ENCODE data around the gene DDN. TPM values are rescaled to one million over a fixed set of nuclear protein-coding genes. Genes with fewer than 3 reads are reported as not detected.

DDN gene
- total RNA-seq: under 1 TPM; 0.38 to 0.66 TPM

DNA sequence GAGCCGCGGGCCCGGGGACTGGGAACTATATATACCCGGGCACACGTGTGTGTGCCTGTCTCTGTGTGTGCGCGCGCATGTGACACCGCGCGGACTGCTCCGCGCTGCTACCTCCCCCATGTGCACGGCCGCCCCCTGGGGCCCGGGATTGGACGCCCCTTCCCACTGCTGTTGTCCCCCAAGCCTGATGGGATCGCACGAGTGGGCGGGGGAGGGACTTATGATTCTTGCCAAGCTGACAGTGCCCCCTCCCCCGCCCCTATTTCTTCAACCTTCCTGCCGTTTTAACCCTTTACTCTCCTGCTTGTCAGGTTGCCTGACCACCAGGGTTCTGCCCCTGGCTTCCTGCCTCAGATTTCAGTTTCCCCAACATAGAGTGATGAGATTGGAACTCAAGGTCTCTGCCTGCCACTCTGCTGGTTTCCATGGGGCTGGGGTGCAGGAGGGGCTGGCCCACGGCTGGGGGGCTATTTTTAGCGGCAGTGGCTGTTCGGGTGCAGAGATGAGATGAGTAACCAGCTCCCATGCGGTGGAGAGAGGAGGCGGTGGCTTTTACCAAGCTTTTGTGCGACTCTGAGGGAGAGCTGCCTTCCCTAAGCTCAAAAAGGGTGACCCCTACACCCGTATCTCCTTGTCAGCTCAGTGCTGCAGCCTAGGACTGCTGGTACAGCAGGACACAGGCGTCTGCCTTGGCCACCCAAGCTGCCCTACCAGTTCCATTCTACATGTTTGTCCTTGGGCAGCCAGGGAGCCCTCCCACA, at the start of gene DDN:
Gene DDN, minus strand, starts transcription at position 5 of the 761 bp plus-strand sequence. CDS start 88 bp downstream, outside the sequence.
- Mint-ChIP-seq H3K9me3 (ENCODE audit: low read depth) (no peaks in the 10 kb centered on the region), H3K27ac (peak within 1 kb of the TSS; percentile 65), H3K36me3 (peaks cover 24% of the 10 kb centered on the region), H3K27me3 (peaks cover 38% of the 10 kb centered on the region), H3K4me3 (peak within 1 kb of the TSS; percentile 65), H3K4me1 (peaks cover 34% of the 10 kb centered on the region)
- ATAC-seq: peak; percentile 72
- CTCF ChIA-PET: interaction anchor here (0.7 to 31.7 kb wide), 18 partner anchors 9 to 236 kb away, joined by 3 to 921 read pairs (median 5); partner anchors contain the start of genes ARF3, DDX23, DHH and PRKAG1
- peak; percentile 78 for DNase-seq

- CTCF ChIA-PET: interaction anchor here (1.1 to 1.6 kb wide), 2 partner anchors 16 to 43 kb away, joined by 3 read pairs; no protein-coding TSS in a partner anchor
- no peak overlapping the region for H3K4me3 Mint-ChIP-seq
- H3K36me3 Mint-ChIP-seq: peaks cover 64% of the 10 kb centered on the region
- no peaks in the 10 kb centered on the region for H3K9me3 Mint-ChIP-seq (ENCODE audit: low read depth)
- no peak overlapping the region for H3K27ac Mint-ChIP-seq
- no peaks in the 10 kb centered on the region for H3K27me3 Mint-ChIP-seq
- peaks cover 5% of the 10 kb centered on the region for H3K4me1 Mint-ChIP-seq
- no peak for ATAC-seq
- no peak for DNase-seq
These were observed 49.8 kb upstream of the DDN start for GRCh38 chr12:49048953-49049352.

GRCh38 chr12:49046129-49046895, 47.1 kb upstream of the DDN start:
- H3K9me3 Mint-ChIP-seq (ENCODE audit: low read depth): no peaks in the 10 kb centered on the region
- H3K4me1 Mint-ChIP-seq: peaks cover 8% of the 10 kb centered on the region
- peaks cover 57% of the 10 kb centered on the region for H3K36me3 Mint-ChIP-seq
- H3K27me3 Mint-ChIP-seq: no peaks in the 10 kb centered on the region
- CTCF ChIA-PET: interaction anchor here (1.2 to 3.3 kb wide), 3 partner anchors 11 to 58 kb away, joined by 4 to 20 read pairs (median 18); no protein-coding TSS in a partner anchor
- no peak overlapping the region for H3K27ac Mint-ChIP-seq
- DNase-seq (no peak), ATAC-seq (no peak)
- no peak overlapping the region for H3K4me3 Mint-ChIP-seq

GRCh38 chr12:49044660-49045059, 45.5 kb upstream of the DDN start:
- Mint-ChIP-seq H3K9me3 (ENCODE audit: low read depth) (no peaks in the 10 kb centered on the region), H3K4me3 (no peak overlapping the region), H3K27ac (peak overlapping the region; percentile 56), H3K4me1 (peaks cover 8% of the 10 kb centered on the region), H3K36me3 (peaks cover 54% of the 10 kb centered on the region), H3K27me3 (no peaks in the 10 kb centered on the region)
- DNase-seq: no peak
- CTCF ChIA-PET: interaction anchor here (0.7 to 3.4 kb wide), 20 partner anchors 10 to 254 kb away, joined by 3 to 25 read pairs (median 12); partner anchors contain the start of genes DDN, PRKAG1 and RHEBL1
- ATAC-seq: no peak

GRCh38 chr12:49043856-49044258, 44.7 kb upstream of the DDN start:
- H3K27ac Mint-ChIP-seq: peak overlapping the region; percentile 0
- peak; percentile 87 for ATAC-seq
- CTCF ChIA-PET: interaction anchor here (0.6 to 3.4 kb wide), 31 partner anchors 8 to 385 kb away, joined by 3 to 25 read pairs (median 6); partner anchors contain the start of genes DDN, DDX23, LMBR1L and PRKAG1
- H3K9me3 Mint-ChIP-seq (ENCODE audit: low read depth): no peaks in the 10 kb centered on the region
- H3K27me3 Mint-ChIP-seq: no peaks in the 10 kb centered on the region
- H3K36me3 Mint-ChIP-seq: peaks cover 55% of the 10 kb centered on the region
- DNase-seq: peak; percentile 87
- H3K4me1 Mint-ChIP-seq: peaks cover 8% of the 10 kb centered on the region
- no peak overlapping the region for H3K4me3 Mint-ChIP-seq

GRCh38 chr12:49043241-49043640, 44.1 kb upstream of the DDN start:
- H3K27ac Mint-ChIP-seq: no peak overlapping the region
- H3K9me3 Mint-ChIP-seq (ENCODE audit: low read depth): no peaks in the 10 kb centered on the region
- no peak for DNase-seq
- CTCF ChIA-PET: interaction anchor here (0.6 to 3.4 kb wide), 30 partner anchors 8 to 280 kb away, joined by 3 to 25 read pairs (median 6); partner anchors contain the start of genes DDN, DDX23, LMBR1L and PRKAG1
- no peak overlapping the region for H3K4me3 Mint-ChIP-seq
- ATAC-seq: no peak
- no peaks in the 10 kb centered on the region for H3K27me3 Mint-ChIP-seq
- H3K36me3 Mint-ChIP-seq: peaks cover 53% of the 10 kb centered on the region
- peaks cover 8% of the 10 kb centered on the region for H3K4me1 Mint-ChIP-seq

DNA sequence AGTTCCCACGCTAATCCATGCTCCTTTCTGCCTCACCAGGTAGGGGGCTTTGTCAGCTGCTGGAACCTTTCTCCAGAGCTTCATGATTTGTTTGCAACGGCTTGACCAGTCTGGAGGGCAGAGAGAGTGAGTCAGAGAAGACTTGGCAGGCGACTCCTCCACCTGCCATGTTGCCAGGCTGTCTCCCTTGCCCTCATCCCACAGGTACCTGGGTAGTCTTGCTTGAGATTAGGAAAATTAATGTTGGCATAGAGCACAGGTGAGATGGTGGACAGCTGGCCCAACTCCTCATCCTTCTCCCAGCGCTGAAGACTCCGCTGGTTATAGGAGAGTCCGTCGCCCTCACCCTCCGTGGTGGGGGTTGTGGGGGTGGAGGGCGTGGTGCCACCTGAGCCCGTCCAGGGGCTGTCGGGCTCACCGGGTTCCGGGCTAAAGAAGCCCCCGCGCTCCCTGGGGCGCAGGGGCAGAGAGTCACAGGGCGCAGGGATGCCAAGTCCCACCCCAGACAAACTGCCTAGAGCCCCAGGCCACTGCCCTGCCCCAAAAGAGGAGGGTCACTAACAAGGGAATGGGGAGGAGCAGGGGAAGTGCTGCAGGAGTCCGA, 42.8 kb upstream of the DDN start:
- H3K27me3 Mint-ChIP-seq: no peaks in the 10 kb centered on the region
- no peak overlapping the region for H3K4me3 Mint-ChIP-seq
- no peaks in the 10 kb centered on the region for H3K9me3 Mint-ChIP-seq (ENCODE audit: low read depth)
- ATAC-seq: no peak
- CTCF ChIA-PET: interaction anchor here (1.2 to 5.6 kb wide), 5 partner anchors 13 to 58 kb away, joined by 3 to 24 read pairs (median 13); partner anchors contain the start of gene RHEBL1
- DNase-seq: no peak
- peaks cover 48% of the 10 kb centered on the region for H3K36me3 Mint-ChIP-seq
- H3K4me1 Mint-ChIP-seq: peaks cover 8% of the 10 kb centered on the region
- peak overlapping the region; percentile 2 for H3K27ac Mint-ChIP-seq

GRCh38 chr12:49041036-49041880, 42.1 kb upstream of the DDN start:
- Mint-ChIP-seq H3K9me3 (ENCODE audit: low read depth) (no peaks in the 10 kb centered on the region), H3K36me3 (peaks cover 47% of the 10 kb centered on the region)
- CTCF ChIA-PET: interaction anchor here (1.2 to 5.6 kb wide), 4 partner anchors 12 to 59 kb away, joined by 3 to 24 read pairs (median 10); no protein-coding TSS in a partner anchor

DNA sequence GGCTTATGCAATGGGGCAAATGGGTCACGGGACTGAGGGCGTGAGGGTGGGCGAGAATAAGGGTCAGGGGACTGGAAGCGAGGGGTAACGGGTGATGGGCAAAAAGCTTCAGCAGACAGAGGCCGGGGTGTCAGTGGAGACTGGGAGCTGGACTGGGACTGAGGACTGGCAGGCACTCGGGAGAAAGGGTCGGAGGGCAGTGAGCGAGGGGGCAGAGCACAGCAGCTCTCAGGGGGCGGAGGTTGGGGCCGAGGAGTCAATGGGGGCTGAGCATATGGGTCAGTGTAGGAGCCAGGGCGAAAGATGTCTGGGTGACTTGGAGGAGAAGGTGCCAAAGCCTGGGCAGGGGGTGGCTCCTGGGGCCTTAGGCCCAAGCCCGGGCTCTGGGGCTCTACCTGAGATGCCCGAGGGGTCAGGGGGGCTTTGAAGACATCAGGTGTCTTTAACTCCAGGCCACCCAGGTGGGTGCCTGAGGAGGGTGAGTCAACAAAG, 41.2 kb upstream of the DDN start:
- ATAC-seq (no peak), DNase-seq (no peak)
- Mint-ChIP-seq H3K4me1 (peaks cover 8% of the 10 kb centered on the region), H3K9me3 (ENCODE audit: low read depth) (no peaks in the 10 kb centered on the region), H3K36me3 (peaks cover 44% of the 10 kb centered on the region), H3K27me3 (no peaks in the 10 kb centered on the region), H3K4me3 (no peak overlapping the region), H3K27ac (no peak overlapping the region)
- CTCF ChIA-PET: interaction anchor here (5.6 kb wide), 1 partner anchor 52 kb away, joined by 16 read pairs; no protein-coding TSS in a partner anchor

More at GRCh38 chr12:49041036-49041880, 42.1 kb upstream of the DDN start:
- no peak for ATAC-seq
- Mint-ChIP-seq H3K4me3 (no peak overlapping the region), H3K27ac (no peak overlapping the region), H3K4me1 (peaks cover 8% of the 10 kb centered on the region), H3K27me3 (no peaks in the 10 kb centered on the region)
- DNase-seq: no peak

GRCh38 chr12:49039421-49040363, 40.5 kb upstream of the DDN start:
- CTCF ChIA-PET: interaction anchor here (0.9 to 5.6 kb wide), 4 partner anchors 30 to 149 kb away, joined by 3 to 16 read pairs (median 4); partner anchors contain the start of gene RHEBL1

GRCh38 chr12:49038291-49038955, 39.2 kb upstream of the DDN start:
- H3K4me3 Mint-ChIP-seq: no peak overlapping the region
- H3K27me3 Mint-ChIP-seq: no peaks in the 10 kb centered on the region
- no peaks in the 10 kb centered on the region for H3K9me3 Mint-ChIP-seq (ENCODE audit: low read depth)
- CTCF ChIA-PET: interaction anchor here (0.9 to 5.6 kb wide), 7 partner anchors 18 to 96 kb away, joined by 3 to 16 read pairs (median 4); partner anchors contain the start of gene RHEBL1
- DNase-seq (no peak), ATAC-seq (no peak)
- peaks cover 36% of the 10 kb centered on the region for H3K36me3 Mint-ChIP-seq
- H3K4me1 Mint-ChIP-seq: no peaks in the 10 kb centered on the region
- no peak overlapping the region for H3K27ac Mint-ChIP-seq

More at GRCh38 chr12:49039421-49040363, 40.5 kb upstream of the DDN start:
- Mint-ChIP-seq H3K9me3 (ENCODE audit: low read depth) (no peaks in the 10 kb centered on the region), H3K27me3 (no peaks in the 10 kb centered on the region), H3K4me1 (peaks cover 7% of the 10 kb centered on the region), H3K27ac (no peak overlapping the region), H3K4me3 (no peak overlapping the region), H3K36me3 (peaks cover 42% of the 10 kb centered on the region)
- ATAC-seq (no peak), DNase-seq (no peak)
